Epidermal melanocyte (primary cell): Measurements from ENCODE around the gene SCAF1.
A peak's percentile ranks its signal among the peaks of the same experiment; 100 is the strongest.

Source experiments
- DNase-seq: peaks from one replicate; pipeline ENCODE4 v3.0.0; 2011; ENCODE audit warnings: low spot score; ENCODE audit not compliant: insufficient read length

SCAF1 gene

GRCh38 chr19:49665351-49666119, 23.5 kb downstream of the SCAF1 start, which contains the start of the genes BCL2L12 and IRF3:
TSS of gene BCL2L12 (plus strand) at chr19:49665933. CDS start at chr19:49666693, 760 bp downstream.
TSS of gene IRF3 (minus strand) at chr19:49665857. CDS start at chr19:49664838, 1,019 bp downstream.
- DNase-seq: peak; percentile 100

- no peak for DNase-seq
These were observed 24.1 kb downstream of the SCAF1 start for GRCh38 chr19:49666120-49666444.

GRCh38 chr19:49667473-49667872, 25.5 kb downstream of the SCAF1 start:
- no peak for DNase-seq

GRCh38 chr19:49669516-49669915, 27.5 kb downstream of the SCAF1 start:
- DNase-seq: no peak

- peak; percentile 92 for DNase-seq
These were observed 30.3 kb downstream of the SCAF1 start for GRCh38 chr19:49672131-49672919.

- DNase-seq: peak; percentile 93
These were observed 34.3 kb downstream of the SCAF1 start for GRCh38 chr19:49676136-49676783.

- peak; percentile 99 for DNase-seq
These were observed 34.8 kb downstream of the SCAF1 start for GRCh38 chr19:49676784-49677230.

- DNase-seq: no peak
These were observed 35.4 kb downstream of the SCAF1 start, which contains the start of gene PRMT1 for GRCh38 chr19:49677231-49677900. TSS of gene PRMT1 (plus strand) at chr19:49677271. CDS start at chr19:49677281, 10 bp downstream.

GRCh38 chr19:49677901-49678674, 36.1 kb downstream of the SCAF1 start:
- DNase-seq: no peak

- no peak for DNase-seq
These were observed 37.2 kb downstream of the SCAF1 start for GRCh38 chr19:49678985-49679770.

GRCh38 chr19:49679771-49680413, 37.9 kb downstream of the SCAF1 start:
- no peak for DNase-seq

- DNase-seq: peak; percentile 97
These were observed 38.7 kb downstream of the SCAF1 start for GRCh38 chr19:49680421-49681351.

GRCh38 chr19:49681830-49682229, 39.8 kb downstream of the SCAF1 start:
- no peak for DNase-seq

GRCh38 chr19:49682274-49682673, 40.3 kb downstream of the SCAF1 start:
- no peak for DNase-seq

- DNase-seq: no peak
These were observed 41.8 kb downstream of the SCAF1 start for GRCh38 chr19:49683814-49684250.

GRCh38 chr19:49684251-49684982, 42.4 kb downstream of the SCAF1 start:
- DNase-seq: no peak

- no peak for DNase-seq
These were observed 43.1 kb downstream of the SCAF1 start for GRCh38 chr19:49684983-49685553.
